Activated CD4-positive, alpha-beta T cell treated with anti-CD3 and anti-CD28 coated beads, Interleukin-2, amount 50 U/mL, for 16 hours (primary cell): ENCODE data around the gene MAZ.

Experiments used
- DNase-seq: peaks from one replicate; pipeline ENCODE4 v3.0.0-alpha.2; 2020

Gene MAZ

DNA sequence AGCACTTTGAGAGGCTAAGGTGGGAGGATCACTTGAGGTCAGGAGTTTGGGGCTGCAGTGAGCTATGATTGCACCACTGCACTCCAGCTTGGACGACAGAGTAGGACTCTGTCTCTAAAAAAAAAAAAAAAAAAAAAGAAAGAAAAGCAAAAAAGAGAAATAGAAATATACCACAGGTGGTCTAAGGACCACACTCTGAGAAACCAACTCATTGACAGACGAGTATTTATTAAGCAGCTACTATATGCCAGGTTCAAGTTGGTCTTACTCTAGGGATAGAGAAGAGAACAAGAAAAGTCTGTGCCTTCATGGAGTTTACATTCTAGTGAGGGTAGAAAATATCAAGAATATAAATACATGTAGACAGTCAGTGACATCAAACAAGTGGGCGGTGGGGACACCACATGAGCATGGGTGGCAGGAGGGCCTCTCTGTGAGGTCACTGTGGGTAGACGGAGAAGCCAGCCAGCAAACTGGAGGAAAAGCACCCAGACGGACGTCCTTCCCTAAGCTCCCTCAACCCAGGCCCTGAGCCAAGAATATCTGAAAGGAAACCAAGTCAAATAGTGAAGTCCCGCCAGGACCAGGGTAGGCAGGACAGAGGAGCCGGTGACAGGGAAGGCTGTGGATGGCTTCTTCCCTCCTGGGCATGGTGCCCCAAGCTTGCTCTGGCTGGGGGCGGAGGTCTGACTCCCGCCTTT, 52.0 kb downstream of the MAZ start:
- no peak for DNase-seq

GRCh38 chr16:29858974-29859373, 52.6 kb downstream of the MAZ start:
- DNase-seq: no peak

DNA sequence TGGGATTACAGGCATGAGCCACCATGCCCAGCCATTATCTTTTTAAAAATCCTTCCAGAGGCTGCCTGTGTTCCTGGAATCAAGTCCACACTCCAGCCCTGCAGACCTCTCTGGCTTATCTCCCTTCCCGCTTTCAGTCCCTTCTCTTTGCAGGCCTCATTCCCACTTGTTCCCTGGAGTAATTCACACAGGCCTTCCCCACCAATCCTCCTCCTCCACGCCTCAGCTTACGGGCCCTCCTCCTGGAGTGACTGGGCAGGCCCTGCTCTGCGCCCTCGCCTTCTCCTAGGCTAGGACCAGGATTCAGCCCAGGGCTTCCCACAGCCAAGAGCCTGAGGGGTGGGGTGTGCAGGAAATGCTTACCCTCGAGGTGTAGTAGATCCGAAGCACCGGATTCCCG, 53.9 kb downstream of the MAZ start:
- no peak for DNase-seq
